ENCODE results near the gene SLC28A3. TPM values are rescaled to one million over a fixed set of nuclear protein-coding genes. Genes with fewer than 3 reads are reported as not detected.

The SLC28A3 gene
- total RNA-seq, 1 donor from 2014 or later = not detected

- no peak for DNase-seq
These were observed 596 bp downstream of the SLC28A3 start for GRCh38 chr9:84339962-84340361.

- DNase-seq = no peak
These were observed 1.1 kb downstream of the SLC28A3 start for GRCh38 chr9:84339503-84339902.

DNA sequence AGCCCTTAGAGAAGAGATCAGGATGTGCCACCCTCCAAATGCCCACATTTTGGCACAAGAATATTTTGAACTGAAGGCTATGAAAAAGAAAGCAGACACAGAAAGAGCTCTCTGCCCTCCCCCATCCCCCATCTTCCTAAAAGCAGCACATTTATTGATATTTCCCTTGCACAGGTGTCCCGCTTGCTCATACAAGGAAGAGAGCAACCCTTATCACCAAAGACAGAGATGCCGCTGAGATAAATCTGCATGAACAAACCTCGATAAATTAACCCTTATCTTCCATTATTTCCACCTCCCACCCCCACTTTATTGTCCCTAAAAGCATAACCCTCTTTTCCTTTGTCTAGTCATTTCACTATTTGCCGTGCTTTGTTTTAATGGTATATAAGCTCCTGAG is 1.8 kb downstream of the SLC28A3 start:
- DNase-seq = no peak

- DNase-seq = no peak
These were observed 3.3 kb downstream of the SLC28A3 start for GRCh38 chr9:84337252-84337651.

DNA sequence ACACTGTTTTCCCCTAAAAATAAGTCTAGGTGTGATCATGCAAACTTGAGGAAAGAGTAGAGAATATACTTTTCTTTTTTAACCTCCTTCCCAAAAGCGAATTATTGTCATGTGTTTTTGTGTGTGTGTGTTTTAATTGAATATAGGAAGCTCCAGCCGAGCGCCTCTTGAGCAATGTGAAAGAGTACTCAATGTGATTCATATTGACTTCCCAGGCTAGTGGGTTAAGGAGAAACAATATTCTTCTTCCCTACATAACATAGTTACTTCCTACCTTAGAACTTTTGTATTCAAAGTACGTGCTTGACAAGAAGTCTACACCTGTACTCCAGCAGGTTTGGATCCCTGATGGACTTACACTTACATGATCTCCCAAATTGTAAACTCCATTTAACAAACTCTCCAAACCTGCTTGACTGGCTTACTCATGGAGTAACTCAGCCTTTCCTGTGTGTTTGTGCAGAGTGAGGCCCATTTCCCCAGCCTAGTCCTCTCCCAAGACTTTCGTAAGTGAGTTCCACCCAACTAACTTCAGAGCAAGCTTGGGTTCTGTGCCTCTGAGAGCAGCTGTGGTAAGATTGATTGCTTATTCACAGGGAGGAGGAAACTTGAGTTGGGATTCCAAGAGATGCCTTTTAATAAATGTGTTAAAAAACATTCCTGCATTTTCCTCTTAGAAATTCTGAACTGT is 9.3 kb downstream of the SLC28A3 start:
- DNase-seq = no peak

DNA sequence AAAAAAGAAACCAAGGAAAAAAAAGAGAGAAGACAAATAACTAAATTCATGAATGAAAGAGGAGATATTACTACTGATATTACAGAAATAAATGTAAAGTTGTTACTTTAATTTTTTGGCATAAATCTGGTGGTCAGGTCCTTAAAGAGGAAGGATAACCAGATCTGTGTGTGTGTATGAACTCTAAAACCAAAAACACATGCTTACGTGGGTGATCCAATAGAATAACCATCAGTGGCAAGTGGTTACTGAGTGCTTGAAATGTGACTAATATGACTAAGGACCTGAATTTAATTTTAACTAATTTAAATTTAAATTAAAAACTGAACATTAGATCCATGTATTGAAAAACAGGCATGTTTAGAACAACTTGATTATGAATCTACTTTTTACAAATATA is 10.3 kb downstream of the SLC28A3 start:
- no peak for DNase-seq

DNA sequence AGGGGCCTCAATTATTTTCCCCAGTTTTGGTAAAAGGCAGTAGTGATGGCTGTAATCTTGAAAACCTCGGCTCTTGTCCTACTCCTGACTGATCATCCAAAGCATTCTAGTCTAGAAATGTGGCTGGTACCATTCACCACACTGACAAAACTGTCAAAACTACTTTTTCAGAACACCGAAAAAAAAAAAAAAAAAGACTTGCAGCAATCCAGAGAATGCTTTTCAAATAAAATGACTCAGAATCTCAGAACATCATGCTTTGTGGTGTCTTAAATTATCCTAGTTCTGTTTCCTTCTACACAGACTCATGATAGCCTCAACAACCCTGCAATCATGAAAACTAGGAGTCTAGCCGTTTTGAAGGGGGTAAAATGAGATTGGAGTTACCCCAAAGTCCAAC is 13.4 kb downstream of the SLC28A3 start:
- DNase-seq = no peak

DNA sequence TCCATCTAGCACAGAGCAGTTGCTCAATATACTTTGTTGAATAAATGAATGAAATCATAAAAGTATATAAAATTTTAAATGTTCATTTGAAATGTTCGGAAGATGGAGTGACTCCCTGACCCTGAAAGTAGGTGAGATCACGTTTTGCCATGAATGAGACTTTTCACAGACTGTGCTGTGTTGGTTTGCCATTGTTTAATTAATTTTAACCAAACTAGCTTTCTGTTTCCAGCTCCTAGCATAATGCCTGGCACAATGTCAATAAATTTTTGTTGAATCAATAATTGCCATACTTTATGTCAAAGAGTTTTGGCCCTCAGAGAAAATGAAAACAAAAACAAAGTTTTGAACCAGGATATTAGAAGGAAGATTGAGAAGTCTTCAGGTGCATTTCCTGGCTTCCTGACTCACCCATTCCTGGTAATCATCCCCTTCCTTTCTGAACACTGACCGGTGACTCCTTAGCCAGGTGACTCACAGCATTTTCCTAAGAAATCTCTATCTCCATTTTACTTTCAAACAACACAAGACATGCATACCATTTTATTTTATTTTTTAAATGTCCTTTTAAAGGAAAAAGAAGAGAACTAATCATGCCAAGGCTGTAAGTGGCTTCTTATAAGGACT is 15.1 kb downstream of the SLC28A3 start:
- DNase-seq = no peak

DNA sequence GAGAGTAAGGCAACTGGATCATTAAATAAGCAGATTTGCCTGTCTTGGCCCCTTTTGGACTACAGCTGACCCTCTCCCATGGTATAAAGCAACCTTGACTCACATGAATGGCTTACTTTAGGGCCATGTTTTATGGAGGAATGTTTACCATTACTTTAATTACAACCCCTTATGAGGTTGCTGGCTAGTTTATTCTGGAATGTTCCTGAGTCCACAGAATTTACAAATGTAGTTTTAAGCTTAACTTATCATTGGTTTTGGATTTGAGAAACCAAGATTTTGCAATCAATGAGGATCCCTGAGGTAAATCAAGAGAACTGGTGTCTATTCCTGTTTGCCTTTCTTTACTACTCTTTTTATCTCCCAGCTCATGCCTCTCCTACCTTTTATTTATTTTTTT is 15.7 kb downstream of the SLC28A3 start:
- DNase-seq = no peak

GRCh38 chr9:84323858-84324257 is 16.7 kb downstream of the SLC28A3 start:
- DNase-seq = no peak

DNA sequence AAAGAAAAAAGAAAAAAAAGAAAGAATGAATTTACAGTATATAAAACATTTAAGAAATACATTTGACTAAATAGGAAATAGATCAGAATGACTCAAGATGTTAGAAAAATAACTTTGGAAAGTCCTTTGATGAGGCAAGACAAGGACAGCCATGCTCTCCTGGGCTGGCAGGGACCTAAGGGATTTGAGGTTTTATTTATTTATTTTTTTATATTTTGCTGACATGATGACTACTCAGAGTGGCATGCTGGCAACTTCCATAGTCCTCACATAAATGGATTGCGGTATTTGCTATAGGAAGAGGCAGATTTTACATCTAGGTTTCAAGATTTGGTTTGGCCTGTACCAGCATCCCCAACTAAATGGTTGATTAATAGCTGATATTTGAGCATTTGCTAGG is 17.7 kb downstream of the SLC28A3 start:
- no peak for DNase-seq

DNA sequence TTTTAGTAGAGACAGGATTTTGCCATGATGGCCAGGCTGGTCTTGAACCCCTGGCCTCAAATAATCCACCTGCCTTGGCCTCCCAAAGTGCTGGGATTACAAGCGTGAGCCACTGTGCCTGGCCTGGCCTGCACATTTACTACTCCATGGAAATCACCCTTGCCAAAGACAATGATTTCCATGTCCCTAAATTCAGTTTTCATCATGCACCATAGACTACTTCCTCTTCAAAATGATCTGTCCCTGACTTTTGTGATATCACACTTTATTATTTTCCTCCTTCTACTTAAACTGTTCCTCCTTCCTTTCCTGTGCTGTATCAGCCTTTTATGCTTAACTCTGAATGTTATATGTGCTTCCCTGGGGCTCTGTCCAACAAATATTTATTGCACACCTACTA is 20.3 kb downstream of the SLC28A3 start:
- DNase-seq = no peak

GRCh38 chr9:84319632-84320031 is 20.9 kb downstream of the SLC28A3 start:
- no peak for DNase-seq

- no peak for DNase-seq
These were observed 21.6 kb downstream of the SLC28A3 start for GRCh38 chr9:84318981-84319380.

- no peak for DNase-seq
These were observed 23.0 kb downstream of the SLC28A3 start for GRCh38 chr9:84317563-84317962.

- DNase-seq = peak; percentile 19
These were observed 25.2 kb downstream of the SLC28A3 start for GRCh38 chr9:84315278-84315877.

- no peak for DNase-seq
These were observed 26.3 kb downstream of the SLC28A3 start for GRCh38 chr9:84314306-84314705.

DNA sequence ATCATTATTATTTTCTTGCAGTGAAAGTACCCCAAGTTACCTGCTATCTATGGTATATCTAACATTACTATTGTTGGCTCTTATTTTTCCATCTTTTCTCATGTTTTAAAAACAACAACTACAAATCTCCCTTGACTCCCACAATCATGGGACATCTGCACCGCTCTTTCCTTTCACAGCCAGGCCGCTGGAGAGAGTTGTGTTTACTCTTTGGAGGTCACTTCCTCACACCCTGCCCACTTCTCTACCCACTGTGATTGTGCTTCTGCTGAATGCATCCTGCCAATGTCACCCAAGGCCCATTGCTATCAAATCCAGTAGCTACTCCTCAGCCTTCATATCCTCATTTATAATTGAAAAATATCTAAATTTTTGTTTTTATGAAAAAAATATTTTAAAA is 29.7 kb downstream of the SLC28A3 start:
- DNase-seq = no peak

- no peak for DNase-seq
These were observed 34.9 kb downstream of the SLC28A3 start for GRCh38 chr9:84305497-84306131.

GRCh38 chr9:84304166-84304565 is 36.4 kb downstream of the SLC28A3 start:
- no peak for DNase-seq

DNA sequence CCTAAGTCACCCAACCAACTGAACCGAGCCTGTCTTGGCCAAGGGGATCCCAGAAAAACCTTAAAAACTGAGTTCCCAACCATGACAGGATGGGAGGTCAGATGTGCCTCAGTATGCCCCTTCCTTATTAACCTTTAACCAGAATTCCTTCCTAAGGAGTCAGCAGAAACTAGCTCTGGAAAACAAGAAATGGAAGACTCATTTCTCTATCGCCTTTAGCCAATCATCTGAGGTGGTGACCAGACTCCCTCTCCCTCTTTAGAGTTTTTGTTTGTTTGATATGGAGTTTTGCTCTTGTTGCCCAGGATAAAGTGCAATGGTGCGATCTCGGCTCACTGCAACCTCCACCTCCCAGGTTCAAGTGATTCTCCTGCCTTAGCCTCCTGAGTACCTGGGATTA is 37.5 kb downstream of the SLC28A3 start:
- no peak for DNase-seq

DNA sequence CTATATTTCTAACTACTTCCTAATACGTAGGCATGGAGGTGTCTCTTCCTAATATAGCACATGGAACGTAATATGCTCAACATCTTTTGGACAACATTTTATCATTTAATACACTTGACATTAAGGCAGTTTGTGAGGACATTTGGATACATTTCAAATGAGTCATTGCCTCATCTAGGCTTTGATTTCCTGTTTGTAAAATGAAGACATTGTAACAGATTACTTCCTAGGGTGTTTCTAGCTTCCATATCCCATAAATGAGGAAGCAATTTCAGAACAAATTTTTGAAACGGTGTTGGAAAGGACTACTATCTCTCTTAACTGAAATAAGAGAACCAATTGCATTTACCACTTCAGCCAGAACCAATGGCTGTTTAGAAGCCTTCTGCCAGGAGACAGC is 38.7 kb downstream of the SLC28A3 start:
- DNase-seq = no peak

DNA sequence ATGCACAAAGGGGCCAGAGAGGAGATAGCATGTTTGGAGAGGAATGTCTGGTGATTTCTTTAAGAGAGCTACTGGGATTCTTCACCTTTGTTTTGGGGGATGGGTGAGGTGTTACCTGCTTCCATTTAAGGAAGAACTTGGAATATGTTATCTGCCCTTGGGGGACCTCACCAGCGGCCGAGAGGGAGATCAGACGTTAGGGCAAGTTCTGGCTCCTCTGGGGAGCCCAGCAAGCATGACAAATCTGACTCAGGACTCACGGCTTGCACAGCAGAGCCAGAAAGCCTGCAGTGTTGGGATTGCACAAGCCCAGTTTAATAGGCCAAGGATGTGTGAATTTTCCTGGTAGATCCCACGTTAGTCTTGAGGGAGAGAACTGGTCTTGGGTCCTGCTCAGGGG is 40.3 kb downstream of the SLC28A3 start:
- DNase-seq = no peak

All from occipital lobe (tissue), 2 donors.